K562 (cell line): ENCODE results near the gene IL34. TPM values are rescaled to one million over a fixed set of nuclear protein-coding genes. Genes with fewer than 3 reads are reported as not detected.

Experiments
- ATAC-seq: fragments of 200-7000 bp; cut with Tn5 transposase; 3 replicates; pipeline ENCODE4 v1.9.1; 2020; ENCODE audit warnings: moderate library complexity
- BruUV-seq: library from RNA; stranded (reverse); fragments of 400-500 nt; replicated peaks from 2 replicates; lab custom pipeline; 2021; lab: Mats Ljungman, UMichigan
- CTCF ChIA-PET: fragments of 300-600 bp; formaldehyde crosslinking; extraction: SDS; loops from one replicate; lab custom pipeline; 2021; ENCODE audit warnings: low intra/inter-chr PET ratio; lab: Yijun Ruan, JAX
- POLR2A ChIA-PET: fragments of 300-600, 350-650 bp; sonication (Branson Sonifier 250); formaldehyde crosslinking; extraction: SDS; loops from one replicate; lab custom pipeline; 2021; ENCODE audit warnings: antibody characterized with exemption, inconsistent platforms; lab: Yijun Ruan, JAX
- DNase-seq, 4 experiments: peaks; one replicate each; pipeline versions ENCODE4 v3.0.0 to v3.0.0-alpha.2; 2011 to 2018; ENCODE audit warnings: low spot score in 3 of 4, mixed read lengths in 3 of 4; ENCODE audit errors: extremely low read depth in 1 of 4
- FAIRE-seq: peaks from 2 replicates; lab custom pipeline; 2011; peaks lifted over from hg19 to GRCh38; lab: Jason Lieb, UNC
- H2AFZ ChIP-seq: 2 replicates; pipeline ENCODE4 v1.6.0; 2011; ENCODE audit warnings: low read depth, low read length, control low read depth, inconsistent platforms
- H3K27ac ChIP-seq: fragments of 200-600 bp; 3 replicates; pipeline ENCODE4 v1.8.0; 2011; ENCODE audit warnings: low read depth, mild to moderate bottlenecking, control low read depth, inconsistent platforms, low read length, moderate library complexity, mixed read lengths; ENCODE audit errors: extremely low read depth
- H3K27me3 ChIP-seq, 2 experiments: fragments of 300-600 bp in 1 of 2; 2 replicates in 1 of 2; 3 replicates in 1 of 2; pipeline versions ENCODE4 v1.6.0 to v1.8.0; 2011; ENCODE audit warnings: inconsistent platforms in 2 of 2, low read length in 2 of 2, mild to moderate bottlenecking in 1 of 2, mixed read lengths in 1 of 2, moderate library complexity in 1 of 2; ENCODE audit not compliant: control insufficient read depth in 2 of 2, insufficient read depth in 2 of 2
- H3K36me3 ChIP-seq: fragments of 300-600 bp; 3 replicates; pipeline ENCODE4 v1.8.0; 2011; ENCODE audit warnings: mild to moderate bottlenecking, low read length, inconsistent platforms; ENCODE audit not compliant: control insufficient read depth, insufficient read depth
- H3K4me1 ChIP-seq, 2 experiments: fragments of 200-600 bp in 1 of 2; replicated peaks in 1 of 2; 2 replicates in 1 of 2; 3 replicates in 1 of 2; pipeline versions ENCODE4 v1.5.1 to v1.8.0; 2011; ENCODE audit warnings: inconsistent platforms in 2 of 2, low read length in 2 of 2, mild to moderate bottlenecking in 1 of 2, mixed read lengths in 1 of 2, moderate library complexity in 1 of 2; ENCODE audit not compliant: control insufficient read depth in 2 of 2, insufficient read depth in 2 of 2
- H3K4me2 ChIP-seq: 2 replicates; pipeline ENCODE4 v1.6.1; 2011; ENCODE audit warnings: low read length, control low read depth, inconsistent platforms, mixed read lengths; ENCODE audit not compliant: insufficient read depth
- H3K4me3 ChIP-seq: fragments of 200-600 bp; sonication (generic), shearing (Covaris generic); 2 replicates; pipeline ENCODE4 v1.5.1; 2016; ENCODE audit warnings: control low read depth, inconsistent platforms
- H3K79me2 ChIP-seq: fragments of 200-600 bp; 3 replicates; pipeline ENCODE4 v1.8.0; 2011; ENCODE audit warnings: low read length, inconsistent platforms; ENCODE audit not compliant: control insufficient read depth, insufficient read depth
- H3K9ac ChIP-seq, 2 experiments: 2 replicates each; pipeline versions ENCODE4 v1.6.0 to v1.6.1; 2011; ENCODE audit warnings: low read depth in 2 of 2, low read length in 2 of 2, control low read depth in 1 of 2, inconsistent platforms in 1 of 2, mild to moderate bottlenecking in 1 of 2, mixed read lengths in 1 of 2; ENCODE audit not compliant: insufficient read depth in 1 of 2
- H3K9me1 ChIP-seq: one replicate; pipeline ENCODE4 v1.6.0; 2011; ENCODE audit warnings: inconsistent platforms, mild to moderate bottlenecking, low read length, moderate library complexity; ENCODE audit not compliant: control insufficient read depth, insufficient read depth
- H3K9me3 ChIP-seq: replicated peaks from 2 replicates; pipeline ENCODE4 v1.5.1; 2011; ENCODE audit warnings: low read depth, low read length, inconsistent platforms; ENCODE audit not compliant: control insufficient read depth, insufficient read depth
- H4K20me1 ChIP-seq: replicated peaks from 2 replicates; pipeline ENCODE4 v1.6.1; 2011; ENCODE audit warnings: low read length, inconsistent platforms, mixed read lengths; ENCODE audit not compliant: control insufficient read depth, insufficient read depth
- CHD1 ChIP-seq: fragments of 200-600 bp; sonication (generic); IDR thresholded peaks from one replicate; pipeline ENCODE4 v1.6.1; 2012; ENCODE audit warnings: mild to moderate bottlenecking, moderate library complexity, low read length, inconsistent platforms
- ERF ChIP-seq: fragments of 450-650 bp; formaldehyde crosslinking; IDR thresholded peaks from 2 replicates; pipeline ENCODE4 v1.4.0; 2020; ENCODE audit warnings: mild to moderate bottlenecking, mixed read lengths
- HMG20A ChIP-seq: fragments of 450-650 bp; formaldehyde crosslinking; conservative IDR thresholded peaks from 2 replicates; pipeline ENCODE4 v1.4.0; 2020; ENCODE audit warnings: mild to moderate bottlenecking, mixed read lengths
- KDM5B ChIP-seq: fragments of 200-600 bp; sonication (generic); IDR thresholded peaks from 2 replicates; pipeline ENCODE4 v1.6.1; 2012; ENCODE audit warnings: low read depth, mild to moderate bottlenecking, moderate library complexity, low read length, control low read depth, inconsistent platforms; ENCODE audit not compliant: insufficient replicate concordance
- NUFIP1 ChIP-seq: fragments of 450-650 bp; IDR thresholded peaks from 2 replicates; pipeline ENCODE4 v1.6.1; 2018; ENCODE audit not compliant: partially characterized antibody
- PHB2 ChIP-seq: fragments of 450-650 bp; IDR thresholded peaks from 2 replicates; pipeline ENCODE4 v1.6.1; 2017; ENCODE audit warnings: low read depth
- PHF8 ChIP-seq: fragments of 200-600 bp; sonication (generic); IDR thresholded peaks from 2 replicates; pipeline ENCODE4 v1.6.1; 2012; ENCODE audit warnings: mixed run types, mild to moderate bottlenecking, inconsistent platforms, low read length, moderate library complexity, borderline replicate concordance
- POLR3A ChIP-seq: IDR thresholded peaks from 2 replicates; pipeline ENCODE4 v1.6.1; 2011; ENCODE audit warnings: borderline replicate concordance, mild to moderate bottlenecking, moderate library complexity; ENCODE audit not compliant: insufficient read length, insufficient read depth; ENCODE audit errors: extremely low read depth
- PREB ChIP-seq: sonication (generic); formaldehyde crosslinking; IDR thresholded peaks from 2 replicates; pipeline ENCODE4 v1.8.1; 2023; ENCODE audit warnings: mild to moderate bottlenecking, missing genetic modification reagents
- TBL1XR1 ChIP-seq, 2 experiments: IDR thresholded peaks; 2 replicates each; pipeline ENCODE4 v1.6.1; 2012; ENCODE audit warnings: improper control_type of control experiment in 2 of 2, low read length in 2 of 2, mild to moderate bottlenecking in 1 of 2
- TGIF2 ChIP-seq: sonication (generic); formaldehyde crosslinking; IDR thresholded peaks from 2 replicates; pipeline ENCODE4 v1.8.1; 2022; ENCODE audit warnings: mild to moderate bottlenecking, missing genetic modification reagents, moderate library complexity
- ZEB2 ChIP-seq: fragments of 450-650 bp; IDR thresholded peaks from 2 replicates; pipeline ENCODE4 v1.6.1; 2016
- ZNF24 ChIP-seq: fragments of 450-650 bp; IDR thresholded peaks from 2 replicates; pipeline ENCODE4 v1.6.1; 2016
- ZNF311 ChIP-seq: fragments of 250-450 bp; sonication (Bioruptor Pico); IDR thresholded peaks from 2 replicates; pipeline ENCODE4 v1.4.0; 2020; ENCODE audit warnings: mild to moderate bottlenecking, moderate library complexity
- ZNF584 ChIP-seq: fragments of 200-800 bp; sonication (Bioruptor generic); IDR thresholded peaks from 2 replicates; pipeline ENCODE4 v1.6.1; 2016; ENCODE audit warnings: low read depth, mild to moderate bottlenecking, missing genetic modification characterization, missing compliant biosample characterization
- ZNF586 ChIP-seq: fragments of 450-650 bp; formaldehyde crosslinking; conservative IDR thresholded peaks from 2 replicates; pipeline ENCODE4 v1.4.0; 2020; ENCODE audit warnings: mild to moderate bottlenecking, moderate library complexity
- ZNF778 ChIP-seq: fragments of 450-650 bp; formaldehyde crosslinking; IDR thresholded peaks from 2 replicates; pipeline ENCODE4 v1.4.0; 2020; ENCODE audit warnings: mild to moderate bottlenecking, moderate library complexity
- WGBS: fragments of 100-300 bp; shearing (Covaris generic); methylation state at CpG from one replicate; pipeline ENCODE4 v1.1.6; 2016; ENCODE audit warnings: low coverage, mixed read lengths; ENCODE audit not compliant: insufficient coverage; ENCODE audit errors: missing lambda C conversion rate; 5-methylcytosine and 5-hydroxymethylcytosine counted together
- in situ Hi-C: fragments of 300-500 bp; cut with MboI; formaldehyde crosslinking; loops from 4 replicates; pipeline ENCODE4 v1.15.0; 2018; ENCODE audit warnings: inconsistent platforms, mixed read lengths
- intact Hi-C: fragments of 100-400 bp; cut with micrococcal nuclease; formaldehyde crosslinking; loops from 2 replicates; pipeline ENCODE4 v1.14.2; 2022
- polyA plus RNA-seq, 8 experiments: library from polyadenylated mRNA; depleted of rRNA in 4 of 8; stranded (reverse) in 5 of 8; unstranded in 3 of 8; fragments of >200 nt; fragmentation: Nextera tagmentation in 2 of 8; fragmentation: Illumina TruSeq in 1 of 8; extraction: Ambion mirVana in 2 of 8; extraction: Trizol in 1 of 8; gene quantifications; 2 replicates each; pipeline versions ENCODE4 v1.2.1 to v1.2.3, GENCODE V29; 2011 to 2014; ENCODE audit warnings: inconsistent platforms in 1 of 8, missing spikeins in 1 of 8
- total RNA-seq, 7 experiments: library from RNA; depleted of rRNA in 6 of 7; stranded (reverse); fragments of >200 nt in 6 of 7; fragmentation: Illumina TruSeq in 2 of 7; extraction: Trizol in 2 of 7; gene quantifications; 2 replicates each; pipeline versions ENCODE4 v1.2.1 to v1.2.3, GENCODE V29; 2011 to 2021; ENCODE audit warnings: low replicate concordance in 1 of 7

The IL34 gene
- total and polyA plus RNA-seq, 9 of the 15 experiments (the other 6 are each of a cell fraction or from before 2014, with no cell fraction given) = 0.07 to 0.18 (median 0.10) TPM; not detected in 6

- H4K20me1 ChIP-seq = peaks cover 1% of the 10 kb centered on the region; the same call in 1 of the 2 replicates
- WGBS = 91% methylated on average over 7 of the region's 8 CpGs
- no peaks in the 10 kb centered on the region for H3K9me3 ChIP-seq
- no peaks in the 10 kb centered on the region for H3K27me3 ChIP-seq
- H3K4me3 ChIP-seq = no peak overlapping the region
- peaks cover 24% of the 10 kb centered on the region for H3K79me2 ChIP-seq
- H3K4me1 ChIP-seq = peaks cover 15 to 82% of the 10 kb centered on the region in 2 experiments
- CTCF ChIA-PET = no interaction called here
- BruUV-seq = no TSS peak
- intact Hi-C loops (loop anchor here (5.0 kb wide), 2 partner anchors 49 to 84 kb away; no protein-coding TSS in a partner anchor), in situ Hi-C loops (no loop called here)
- no peak overlapping the region for H2AFZ ChIP-seq
- no peak for TF ChIP-seq KDM5B
- no peak for TF ChIP-seq TBL1XR1 (IDR thresholded peaks at IDR 0.05; ENCODE audit: low read length in 2 of 2)
- no peak for TF ChIP-seq ZNF311 (CRISPR knock-in tag)
- TF ChIP-seq PREB (CRISPR knock-in tag) = no peak
- TF ChIP-seq POLR3A = no peak
- TF ChIP-seq ZNF584 (CRISPR knock-in tag) = no peak
- no peak for TF ChIP-seq ZNF778 (CRISPR knock-in tag)
- TF ChIP-seq TGIF2 = no peak
- no peak for TF ChIP-seq ZNF24
- no peak for TF ChIP-seq PHF8
- TF ChIP-seq ZNF586 (CRISPR knock-in tag) = no peak
- TF ChIP-seq PHB2 = no peak
- no peak for TF ChIP-seq CHD1
- TF ChIP-seq HMG20A = no peak
- no peak for TF ChIP-seq NUFIP1
- TF ChIP-seq ERF = no peak
- TF ChIP-seq ZEB2 = no peak
- H3K4me2 ChIP-seq = no peak overlapping the region
- no peak for ATAC-seq
- peaks cover 13% of the 10 kb centered on the region; the same call in 1 of the 3 replicates for H3K36me3 ChIP-seq
- DNase-seq = no peak
- no peak for FAIRE-seq
- H3K9ac ChIP-seq = peak overlapping the region in 1 of 2 experiments; percentile 21; a peak in 1 of 4 replicates
- H3K27ac ChIP-seq = no peak overlapping the region
- no peaks in the 10 kb centered on the region for H3K9me1 ChIP-seq
- POLR2A ChIA-PET = interaction anchor here (0.7 to 2.2 kb wide), 2 partner anchors 8 to 15 kb away, joined by 4 to 10 read pairs; no protein-coding TSS in a partner anchor
These were observed 41.9 kb downstream of the IL34 start for GRCh38 chr16:70688246-70688742.
